Amniotic epithelial cell (primary cell): Measurements from ENCODE around the gene SLC5A1.
"Not testable (repeated sequence)": the region's sequence is repeated elsewhere in the genome, so short reads cannot be mapped to it uniquely, and the experiment has no call there.

Experiments used
- DNase-seq: peaks from one replicate; pipeline ENCODE4 v3.0.0-alpha.2; 2010; ENCODE audit warnings: low read depth

The SLC5A1 gene

DNA sequence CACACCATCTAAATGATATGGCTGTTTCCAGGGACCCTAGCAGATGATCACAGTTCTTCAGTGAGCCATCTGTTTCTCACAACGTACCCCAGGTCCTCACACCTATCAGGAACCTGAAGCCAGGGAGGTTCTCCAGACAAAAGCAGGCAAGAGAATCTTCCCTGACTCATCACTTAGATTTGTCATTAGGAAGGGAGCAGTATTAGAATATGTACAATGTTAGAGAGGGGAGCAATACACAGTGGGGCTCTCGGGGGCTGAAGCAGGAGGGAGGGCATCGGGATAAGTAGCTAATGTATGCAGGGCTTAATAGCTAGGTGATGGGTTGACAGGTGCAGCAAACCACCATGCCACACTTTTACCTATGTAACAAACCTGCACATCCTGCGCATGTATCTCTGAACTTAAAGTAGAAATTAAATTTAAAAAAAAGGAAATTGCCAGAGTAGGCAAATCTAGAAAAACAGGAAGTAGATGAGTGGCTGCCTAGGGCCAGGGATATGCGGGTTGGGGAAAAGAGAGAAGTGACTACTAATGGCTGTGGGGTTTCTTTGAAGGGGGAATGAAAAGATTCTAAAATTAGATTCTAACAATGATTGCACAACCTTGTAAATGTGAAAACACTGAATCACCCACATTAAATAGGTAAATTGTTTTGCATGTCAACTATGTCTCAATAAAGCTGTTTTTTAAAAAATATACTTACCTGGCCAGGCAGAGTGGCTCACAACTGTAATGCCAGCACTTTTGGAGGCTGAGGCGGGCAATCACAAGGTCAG is 101.6 kb downstream of the SLC5A1 start:
- no peak for DNase-seq

DNA sequence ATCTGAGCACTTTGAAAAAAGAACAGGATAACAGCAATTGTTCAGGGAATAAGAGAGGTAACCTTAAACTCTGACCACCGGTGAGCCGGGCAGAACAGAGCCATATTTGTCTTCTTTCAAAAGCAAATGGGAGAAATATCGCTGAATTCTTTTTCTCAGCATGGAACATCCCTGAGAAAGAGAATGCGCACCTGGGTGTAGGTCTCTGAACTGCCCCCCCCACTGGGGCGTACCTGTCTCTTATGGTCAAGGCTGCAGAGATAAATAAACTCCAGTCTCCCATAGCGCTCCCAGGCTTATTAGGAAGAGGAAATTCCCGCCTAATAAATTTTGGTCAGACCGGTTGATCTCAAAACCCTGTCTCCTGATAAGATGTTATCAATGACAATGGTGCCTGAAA is 104.1 kb downstream of the SLC5A1 start:
- not testable (repeated sequence) for DNase-seq

DNA sequence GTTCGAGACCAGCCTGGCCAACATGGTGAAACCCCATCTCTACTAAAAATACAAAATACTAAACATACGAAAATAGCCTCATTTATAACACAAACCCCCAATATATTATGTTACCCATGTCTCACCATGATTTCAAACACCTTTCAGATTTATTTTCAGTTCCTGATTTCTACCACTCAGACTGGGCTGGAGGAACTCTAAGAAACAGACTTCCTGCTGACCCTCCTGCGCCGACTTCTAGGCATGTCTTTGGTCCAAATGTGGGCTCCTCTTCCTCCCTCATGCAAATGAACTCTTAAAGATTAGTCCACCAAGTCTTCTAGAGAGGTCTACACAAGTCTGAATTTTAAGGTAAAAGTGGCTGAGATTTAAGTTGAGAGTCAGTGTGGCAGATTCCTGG is 105.3 kb downstream of the SLC5A1 start:
- not testable (repeated sequence) for DNase-seq

DNA sequence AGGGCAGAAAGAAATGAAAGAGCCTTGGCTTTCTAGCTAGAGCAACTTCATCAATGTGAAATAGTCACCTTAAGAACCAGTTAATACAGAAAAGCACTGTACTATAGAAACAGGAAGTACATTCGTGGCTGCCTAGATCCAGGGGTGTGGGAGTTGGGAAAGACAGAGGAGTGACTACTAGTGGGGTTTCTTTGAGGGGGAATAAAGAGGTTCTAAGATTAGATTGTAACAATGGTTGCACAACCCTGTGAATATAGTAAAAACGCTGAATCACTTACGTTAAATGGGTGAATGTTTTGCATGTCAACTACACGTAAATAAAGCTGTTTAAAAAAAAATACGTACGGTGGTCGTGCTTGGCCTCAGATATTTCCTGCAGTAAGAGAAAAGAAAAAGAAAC is 107.6 kb downstream of the SLC5A1 start:
- DNase-seq: not testable (repeated sequence)

DNA sequence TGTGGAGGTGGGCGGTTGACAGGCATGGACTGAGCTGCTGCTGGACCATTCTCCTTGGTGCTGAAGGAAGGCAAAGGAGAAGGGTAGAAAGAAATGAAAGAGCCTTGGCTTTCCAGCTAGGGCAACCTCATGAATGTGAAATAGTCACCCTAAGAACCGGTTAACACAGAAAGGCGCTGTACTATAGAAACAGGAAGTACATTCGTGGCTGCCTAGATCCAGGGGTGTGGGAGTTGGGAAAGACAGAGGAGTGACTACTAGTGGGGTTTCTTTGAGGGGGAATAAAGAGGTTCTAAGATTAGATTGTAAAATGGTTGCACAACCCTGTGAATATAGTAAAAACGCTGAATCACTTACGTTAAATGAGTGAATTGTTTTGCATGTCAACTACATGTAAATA is 108.6 kb downstream of the SLC5A1 start:
- not testable (repeated sequence) for DNase-seq

DNA sequence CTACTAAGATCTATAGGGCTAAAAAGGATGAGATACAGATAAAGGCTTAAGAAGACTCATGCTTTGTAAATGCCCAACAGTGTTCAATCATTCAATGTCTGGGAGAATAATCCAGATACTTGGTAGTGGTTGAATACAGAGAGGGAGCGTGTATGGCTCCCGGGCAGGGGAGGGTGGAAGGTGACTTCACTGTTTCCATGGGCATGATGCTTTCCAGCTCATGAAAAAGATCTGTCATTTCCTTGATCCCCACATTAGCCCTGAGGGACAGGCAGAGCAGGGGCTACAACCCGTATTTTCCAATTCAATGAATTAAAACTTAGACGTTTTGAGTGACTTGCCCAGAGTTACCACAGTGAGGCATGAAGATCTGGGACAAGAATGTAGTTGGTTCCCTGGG is 111.7 kb downstream of the SLC5A1 start:
- DNase-seq: not testable (repeated sequence)

DNA sequence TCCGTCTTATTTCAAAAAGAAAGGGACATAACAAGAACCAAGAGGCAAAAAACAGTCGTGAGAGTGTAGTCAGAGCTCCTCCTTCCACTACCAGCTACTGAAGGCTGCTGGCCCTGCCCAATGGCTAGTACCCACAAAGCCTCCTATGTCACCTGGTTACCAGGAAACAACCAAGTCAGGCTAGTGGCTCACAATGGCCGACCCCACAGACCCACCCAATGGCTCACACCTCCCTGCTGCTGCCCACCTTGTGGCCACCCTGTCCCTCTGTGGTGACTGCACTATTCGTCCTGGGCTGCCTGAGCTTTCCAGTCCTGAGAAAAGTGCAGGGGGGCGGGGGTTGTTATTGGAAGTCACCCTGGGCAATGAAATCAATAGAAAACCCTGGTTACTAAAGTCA is 114.6 kb downstream of the SLC5A1 start:
- not testable (repeated sequence) for DNase-seq

DNA sequence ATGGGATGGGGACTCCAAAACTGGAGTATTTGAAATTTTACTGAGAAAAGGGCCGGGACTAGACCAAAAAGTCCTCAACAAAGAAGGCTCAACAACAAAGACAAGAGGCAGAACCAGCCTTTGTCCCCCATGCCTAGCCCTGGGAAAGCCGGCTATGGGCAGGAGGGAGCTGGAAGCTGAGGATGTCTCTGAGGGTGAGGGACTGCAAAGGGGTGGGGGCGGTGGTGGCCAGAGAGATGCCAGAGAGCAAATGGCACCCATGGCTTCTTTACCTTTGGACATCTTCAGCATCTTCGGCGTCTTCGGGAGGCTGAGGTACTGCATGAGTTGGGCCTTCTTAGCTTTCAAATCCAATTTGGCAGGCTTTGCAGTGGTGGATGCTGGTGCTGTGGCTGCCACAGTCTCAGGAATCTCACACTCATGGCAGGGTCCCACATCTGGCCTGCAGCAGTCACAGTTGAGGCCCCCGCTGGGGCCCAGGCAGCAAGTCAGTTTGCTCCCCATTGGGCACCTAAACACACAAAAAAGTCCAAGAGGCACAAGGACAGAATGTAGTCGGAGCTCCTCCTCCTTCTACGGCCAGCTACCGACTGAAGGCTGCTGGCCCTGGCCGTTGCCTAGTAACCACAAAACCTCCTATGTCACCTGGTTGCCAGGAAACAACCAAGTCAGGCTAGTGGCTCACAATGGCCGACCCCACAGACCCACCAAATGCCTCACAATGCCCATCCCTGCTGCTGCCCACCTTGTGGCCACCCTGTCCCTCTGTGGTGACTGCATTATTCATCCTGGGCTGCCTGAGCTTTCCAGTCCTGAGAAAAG is 115.9 kb downstream of the SLC5A1 start, which contains the start of gene C22orf42:
Gene C22orf42 (minus strand): TSS at position 592 of the 822 bp plus-strand sequence. CDS start 88 bp downstream, at position 504.
- no peak for DNase-seq

DNA sequence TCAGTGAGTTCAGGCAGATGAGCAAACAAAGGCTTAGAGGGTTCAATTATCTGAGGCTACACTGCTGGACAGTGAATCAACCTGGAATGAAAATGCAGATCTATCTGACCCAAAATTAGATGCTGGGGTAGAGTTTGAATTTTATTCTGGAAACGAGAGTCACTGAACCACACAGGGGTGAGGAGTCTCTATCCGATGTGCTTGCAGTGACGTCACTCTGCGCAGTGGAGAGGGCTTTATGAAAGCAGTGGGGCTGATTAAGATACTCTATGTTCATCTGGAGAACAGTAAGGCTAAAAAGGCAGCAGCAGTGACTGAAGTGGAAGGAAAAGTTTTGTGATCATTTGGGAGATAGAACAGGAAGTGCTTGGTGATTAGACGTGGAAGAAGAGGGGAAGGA is 117.3 kb downstream of the SLC5A1 start:
- not testable (repeated sequence) for DNase-seq
